Activated T-cell treated with anti-CD3 and anti-CD28 coated beads, Interleukin-2, amount 50 U/mL, for 72 hours (primary cell): ENCODE data around the gene TMEM31. TPM values are rescaled to one million over a fixed set of nuclear protein-coding genes. Genes with fewer than 3 reads are reported as not detected.
A peak's percentile ranks its signal among the peaks of the same experiment; 100 is the strongest.

Experiments
- ATAC-seq, 2 donors: fragments of 150-1000 bp; cut with Tn5 transposase; replicated peaks in 1 of 2; 2 replicates each; pipeline ENCODE4 v1.10.0; 2021; ENCODE audit warnings: moderate library complexity in 2 of 2, mild to moderate bottlenecking in 1 of 2
- DNase-seq, 2 donors: peaks; one replicate each; pipeline ENCODE4 v3.0.0; 2021 to 2022; ENCODE audit warnings: mixed read lengths in 1 of 2
- H3K27ac Mint-ChIP-seq: one replicate; pipeline ENCODE4 v1.8.0; 2022; ENCODE audit warnings: mild to moderate bottlenecking, moderate library complexity, mixed read lengths
- H3K27me3 Mint-ChIP-seq: one replicate; pipeline ENCODE4 v1.8.0; 2022; ENCODE audit warnings: low read depth, mixed read lengths
- H3K36me3 Mint-ChIP-seq, 2 donors: one replicate each; pipeline ENCODE4 v1.8.0; 2022; ENCODE audit warnings: mixed read lengths in 2 of 2, mild to moderate bottlenecking in 1 of 2; ENCODE audit not compliant: insufficient read depth in 2 of 2
- H3K4me1 Mint-ChIP-seq: one replicate; pipeline ENCODE4 v1.8.0; 2022; ENCODE audit warnings: low read depth, mixed read lengths
- H3K4me3 Mint-ChIP-seq, 2 donors: one replicate each; pipeline ENCODE4 v1.8.0; 2022; ENCODE audit warnings: mild to moderate bottlenecking in 2 of 2, mixed read lengths in 2 of 2, moderate library complexity in 2 of 2
- H3K9me3 Mint-ChIP-seq, 2 donors: one replicate each; pipeline ENCODE4 v1.8.0; 2022; ENCODE audit warnings: mixed read lengths in 2 of 2
- total RNA-seq, 2 donors: library from RNA; stranded (reverse); gene quantifications; one replicate each; pipeline ENCODE4 v1.2.3, GENCODE V29; 2022

The TMEM31 gene
- total RNA-seq, result under 1 TPM in 1 of 2 donors, not detected in 1; 0.46 TPM

- Mint-ChIP-seq H3K4me1 (no peaks in the 10 kb centered on the region), H3K4me3 (no peak within 1 kb of the TSS), H3K27me3 (peaks cover 46% of the 10 kb centered on the region), H3K9me3 (no peaks in the 10 kb centered on the region), H3K27ac (no peak within 1 kb of the TSS), H3K36me3 (no peaks in the 10 kb centered on the region)
- DNase-seq (no peak), ATAC-seq (no peak)
Measured at GRCh38 chrX:103710609-103711008, at the start of gene TMEM31. TSS of gene TMEM31 (plus strand) at chrX:103710909. CDS start at chrX:103712259, 1,350 bp downstream.

GRCh38 chrX:103663981-103664762 is 46.5 kb upstream of the TMEM31 start:
- no peak for ATAC-seq
- peaks cover 7% of the 10 kb centered on the region for H3K4me1 Mint-ChIP-seq
- H3K4me3 Mint-ChIP-seq, result no peak overlapping the region

GRCh38 chrX:103666202-103667107 is 44.3 kb upstream of the TMEM31 start:
- H3K4me3 Mint-ChIP-seq, result no peak overlapping the region
- no peak for ATAC-seq
- H3K27ac Mint-ChIP-seq, result no peak overlapping the region
- no peak for DNase-seq
- no peaks in the 10 kb centered on the region for H3K9me3 Mint-ChIP-seq
- H3K36me3 Mint-ChIP-seq, result no peaks in the 10 kb centered on the region
- peaks cover 7% of the 10 kb centered on the region for H3K4me1 Mint-ChIP-seq
- H3K27me3 Mint-ChIP-seq, result peaks cover 31% of the 10 kb centered on the region

More at GRCh38 chrX:103663981-103664762, 46.5 kb upstream of the TMEM31 start:
- no peak for DNase-seq
- H3K27me3 Mint-ChIP-seq, result peaks cover 44% of the 10 kb centered on the region
- H3K27ac Mint-ChIP-seq, result no peak overlapping the region
- H3K9me3 Mint-ChIP-seq, result peaks cover 0 to 4% of the 10 kb centered on the region in 2 donors
- peaks cover 0 to 3% of the 10 kb centered on the region in 2 donors for H3K36me3 Mint-ChIP-seq

- no peaks in the 10 kb centered on the region for H3K36me3 Mint-ChIP-seq
- no peak overlapping the region for H3K4me3 Mint-ChIP-seq
- H3K27me3 Mint-ChIP-seq, result peaks cover 12% of the 10 kb centered on the region
- DNase-seq (no peak), ATAC-seq (no peak)
- H3K9me3 Mint-ChIP-seq, result no peaks in the 10 kb centered on the region
- no peaks in the 10 kb centered on the region for H3K4me1 Mint-ChIP-seq
- H3K27ac Mint-ChIP-seq, result no peak overlapping the region
Measured at GRCh38 chrX:103669745-103670144, 41.0 kb upstream of the TMEM31 start.

GRCh38 chrX:103674531-103675454 is 35.9 kb upstream of the TMEM31 start:
- ATAC-seq, result no peak
- DNase-seq, result no peak
- Mint-ChIP-seq H3K27me3 (no peaks in the 10 kb centered on the region), H3K27ac (no peak overlapping the region), H3K36me3 (peaks cover 10 to 20% of the 10 kb centered on the region in 2 donors), H3K4me1 (no peaks in the 10 kb centered on the region), H3K9me3 (no peaks in the 10 kb centered on the region), H3K4me3 (no peak overlapping the region)

GRCh38 chrX:103678199-103678993 is 32.3 kb upstream of the TMEM31 start:
- Mint-ChIP-seq H3K27me3 (no peaks in the 10 kb centered on the region), H3K27ac (peak overlapping the region; percentile 84), H3K9me3 (no peaks in the 10 kb centered on the region), H3K36me3 (peaks cover 10 to 23% of the 10 kb centered on the region in 2 donors), H3K4me3 (no peak overlapping the region), H3K4me1 (no peaks in the 10 kb centered on the region)
- ATAC-seq (peak in 1 of 2 donors; percentile 32), DNase-seq (no peak)

- Mint-ChIP-seq H3K27ac (no peak overlapping the region), H3K4me3 (no peak overlapping the region), H3K9me3 (no peaks in the 10 kb centered on the region), H3K36me3 (peaks cover 14 to 27% of the 10 kb centered on the region in 2 donors), H3K27me3 (no peaks in the 10 kb centered on the region), H3K4me1 (peaks cover 6% of the 10 kb centered on the region)
- DNase-seq (no peak), ATAC-seq (no peak)
Measured at GRCh38 chrX:103681443-103681842, 29.3 kb upstream of the TMEM31 start.

- no peak for DNase-seq
- peak overlapping the region in 1 of 2 donors; percentile 81 for H3K4me3 Mint-ChIP-seq
- no peak for ATAC-seq
- H3K9me3 Mint-ChIP-seq, result no peaks in the 10 kb centered on the region
- H3K27ac Mint-ChIP-seq, result peak overlapping the region; percentile 82
- peaks cover 4 to 7% of the 10 kb centered on the region in 2 donors for H3K36me3 Mint-ChIP-seq
- H3K4me1 Mint-ChIP-seq, result peaks cover 6% of the 10 kb centered on the region
- H3K27me3 Mint-ChIP-seq, result peaks cover 6% of the 10 kb centered on the region
Measured at GRCh38 chrX:103685396-103685795, 25.3 kb upstream of the TMEM31 start.

GRCh38 chrX:103686199-103687072 is 24.3 kb upstream of the TMEM31 start, which contains the start of gene MORF4L2:
TSS of gene MORF4L2 (minus strand) at chrX:103686699. CDS start at chrX:103677027, 9,672 bp downstream.
- Mint-ChIP-seq H3K9me3 (no peaks in the 10 kb centered on the region), H3K4me1 (peaks cover 6% of the 10 kb centered on the region), H3K4me3 (peak within 1 kb of the TSS in 1 of 2 donors; percentile 81), H3K36me3 (peaks cover 4 to 7% of the 10 kb centered on the region in 2 donors), H3K27ac (peak within 1 kb of the TSS; percentile 82), H3K27me3 (peaks cover 6% of the 10 kb centered on the region)
- ATAC-seq (peak; percentile 91 to 93), DNase-seq (peak; percentile 80 to 87)

- Mint-ChIP-seq H3K4me1 (peaks cover 6% of the 10 kb centered on the region), H3K9me3 (no peaks in the 10 kb centered on the region), H3K27me3 (peaks cover 12% of the 10 kb centered on the region), H3K4me3 (no peak overlapping the region), H3K36me3 (peaks cover 4 to 7% of the 10 kb centered on the region in 2 donors), H3K27ac (no peak overlapping the region)
- peak; percentile 69 to 74 for ATAC-seq
- peak; percentile 87 to 88 for DNase-seq
Measured at GRCh38 chrX:103687073-103687695, 23.5 kb upstream of the TMEM31 start.
